HEK293 (cell line): ENCODE measurements around the gene MT1HL1.

Experiments used
- CTCF ChIP-seq: fragments of 450-650 bp; formaldehyde crosslinking; IDR thresholded peaks from 2 replicates; pipeline ENCODE4 v1.5.1; 2016; ENCODE audit warnings: missing biosample characterization, missing genetic modification characterization
- KLF16 ChIP-seq: fragments of 450-650 bp; formaldehyde crosslinking; IDR thresholded peaks from 2 replicates; pipeline ENCODE4 v1.5.1; 2017; ENCODE audit warnings: missing biosample characterization, missing genetic modification characterization
- PATZ1 ChIP-seq: fragments of 450-650 bp; formaldehyde crosslinking; IDR thresholded peaks from 2 replicates; pipeline ENCODE4 v1.5.1; 2016; ENCODE audit warnings: missing biosample characterization, missing genetic modification characterization
- YY1 ChIP-seq: fragments of 450-650 bp; formaldehyde crosslinking; IDR thresholded peaks from 2 replicates; pipeline ENCODE4 v1.5.1; 2018; ENCODE audit warnings: missing biosample characterization, missing genetic modification characterization
- ZBTB21 ChIP-seq: fragments of 450-650 bp; formaldehyde crosslinking; IDR thresholded peaks from 2 replicates; pipeline ENCODE4 v1.5.1; 2017; ENCODE audit warnings: missing biosample characterization, missing genetic modification characterization
- ZBTB44 ChIP-seq: fragments of 450-650 bp; IDR thresholded peaks from 2 replicates; pipeline ENCODE4 v1.5.1; 2018; ENCODE audit warnings: missing biosample characterization, mild to moderate bottlenecking, missing genetic modification characterization
- ZFP37 ChIP-seq: fragments of 450-650 bp; formaldehyde crosslinking; IDR thresholded peaks from 2 replicates; pipeline ENCODE4 v1.5.1; 2016; ENCODE audit warnings: missing biosample characterization, missing genetic modification characterization
- ZNF10 ChIP-seq: fragments of 450-650 bp; formaldehyde crosslinking; IDR thresholded peaks from 2 replicates; pipeline ENCODE4 v1.5.1; 2017; ENCODE audit warnings: missing biosample characterization, missing genetic modification characterization
- ZNF140 ChIP-seq: fragments of 450-650 bp; formaldehyde crosslinking; IDR thresholded peaks from 2 replicates; pipeline ENCODE4 v1.5.1; 2016; ENCODE audit warnings: missing biosample characterization, missing genetic modification characterization
- ZNF175 ChIP-seq: fragments of 450-650 bp; formaldehyde crosslinking; IDR thresholded peaks from 2 replicates; pipeline ENCODE4 v1.5.1; 2016; ENCODE audit warnings: missing biosample characterization, missing genetic modification characterization
- ZNF707 ChIP-seq: fragments of 450-650 bp; formaldehyde crosslinking; IDR thresholded peaks from 2 replicates; pipeline ENCODE4 v1.5.1; 2016; ENCODE audit warnings: missing biosample characterization, missing genetic modification characterization
- ZNF830 ChIP-seq: fragments of 450-650 bp; IDR thresholded peaks from 2 replicates; pipeline ENCODE4 v1.5.0; 2018; ENCODE audit warnings: missing biosample characterization, missing genetic modification characterization, low read depth, mild to moderate bottlenecking, moderate library complexity
- ZNF843 ChIP-seq: fragments of 450-650 bp; formaldehyde crosslinking; IDR thresholded peaks from 2 replicates; pipeline ENCODE4 v1.5.1; 2016; ENCODE audit warnings: missing biosample characterization, missing genetic modification characterization

GRCh38 chr1:237033061-237033460, 28.8 kb upstream of the MT1HL1 start:
- TF ChIP-seq ZNF175 (tag by site-specific recombination) (no peak), YY1 (tag by site-specific recombination) (no peak), ZFP37 (tag by site-specific recombination) (no peak), KLF16 (tag by site-specific recombination) (no peak), ZNF10 (no peak), CTCF (tag by site-specific recombination) (no peak), ZNF140 (tag by site-specific recombination) (no peak), PATZ1 (no peak), ZNF707 (tag by site-specific recombination) (no peak), ZBTB21 (tag by site-specific recombination) (no peak), ZNF843 (tag by site-specific recombination) (no peak), ZNF830 (tag by site-specific recombination) (no peak), ZBTB44 (tag by site-specific recombination) (no peak)
